ENCODE data around the gene PTPRN2. TPM values are rescaled to one million over a fixed set of nuclear protein-coding genes. Genes with fewer than 3 reads are reported as not detected.

PTPRN2 gene
- total RNA-seq, 1 donor from 2014 or later, result 1.8 TPM

- no peak for TF ChIP-seq CTCF (IDR thresholded peaks at IDR 0.05)
- CTCF ChIA-PET, result no interaction called here
- Mint-ChIP-seq H3K4me1 (no peaks in the 10 kb centered on the region), H3K27me3 (peaks cover 2% of the 10 kb centered on the region), H3K9me3 (no peaks in the 10 kb centered on the region), H3K4me3 (no peak overlapping the region), H3K27ac (no peak overlapping the region), H3K36me3 (ENCODE audit: low read depth) (no peaks in the 10 kb centered on the region)
- intact Hi-C loops (cut with micrococcal nuclease), result no loop called here
- POLR2A ChIA-PET, result no interaction called here
- ATAC-seq (ENCODE audit: low read depth), result no peak
- DNase-seq, result no peak
Observed at GRCh38 chr7:158595068-158595467, 7.4 kb upstream of the PTPRN2 start.

GRCh38 chr7:158592541-158592940 lies 4.9 kb upstream of the PTPRN2 start:
- intact Hi-C loops (cut with micrococcal nuclease), result no loop called here
- no peaks in the 10 kb centered on the region for H3K36me3 Mint-ChIP-seq (ENCODE audit: low read depth)
- DNase-seq, result no peak
- no peak overlapping the region for H3K27ac Mint-ChIP-seq
- ATAC-seq (ENCODE audit: low read depth), result no peak
- POLR2A ChIA-PET, result no interaction called here
- H3K4me1 Mint-ChIP-seq, result peaks cover 2% of the 10 kb centered on the region
- CTCF ChIA-PET, result no interaction called here
- TF ChIP-seq CTCF (IDR thresholded peaks at IDR 0.05), result no peak
- no peak overlapping the region for H3K4me3 Mint-ChIP-seq
- peaks cover 11% of the 10 kb centered on the region for H3K27me3 Mint-ChIP-seq
- no peaks in the 10 kb centered on the region for H3K9me3 Mint-ChIP-seq

- CTCF ChIA-PET, result no interaction called here
- intact Hi-C loops (cut with micrococcal nuclease), result no loop called here
- DNase-seq, result no peak
- TF ChIP-seq CTCF (IDR thresholded peaks at IDR 0.05), result no peak
- no peak for ATAC-seq (ENCODE audit: low read depth)
- POLR2A ChIA-PET, result no interaction called here
- Mint-ChIP-seq H3K27me3 (peaks cover 11% of the 10 kb centered on the region), H3K9me3 (no peaks in the 10 kb centered on the region), H3K27ac (no peak overlapping the region), H3K36me3 (ENCODE audit: low read depth) (no peaks in the 10 kb centered on the region), H3K4me1 (peaks cover 2% of the 10 kb centered on the region), H3K4me3 (no peak overlapping the region)
Observed at GRCh38 chr7:158591944-158592343, 4.3 kb upstream of the PTPRN2 start.

GRCh38 chr7:158590181-158590530 lies 2.5 kb upstream of the PTPRN2 start:
- intact Hi-C loops (cut with micrococcal nuclease), result no loop called here
- POLR2A ChIA-PET, result no interaction called here
- TF ChIP-seq CTCF (IDR thresholded peaks at IDR 0.05), result no peak
- ATAC-seq (ENCODE audit: low read depth), result no peak
- Mint-ChIP-seq H3K4me1 (peaks cover 10% of the 10 kb centered on the region), H3K36me3 (ENCODE audit: low read depth) (no peaks in the 10 kb centered on the region), H3K9me3 (no peaks in the 10 kb centered on the region), H3K27me3 (peaks cover 22% of the 10 kb centered on the region), H3K4me3 (no peak overlapping the region), H3K27ac (no peak overlapping the region)
- CTCF ChIA-PET, result no interaction called here
- no peak for DNase-seq

GRCh38 chr7:158589653-158590052 lies 2.0 kb upstream of the PTPRN2 start:
- Mint-ChIP-seq H3K9me3 (no peaks in the 10 kb centered on the region), H3K27me3 (peaks cover 26% of the 10 kb centered on the region), H3K27ac (no peak overlapping the region), H3K36me3 (ENCODE audit: low read depth) (no peaks in the 10 kb centered on the region), H3K4me1 (peaks cover 10% of the 10 kb centered on the region), H3K4me3 (no peak overlapping the region)
- intact Hi-C loops (cut with micrococcal nuclease), result no loop called here
- POLR2A ChIA-PET, result no interaction called here
- DNase-seq (no peak), ATAC-seq (ENCODE audit: low read depth) (no peak)
- CTCF ChIA-PET, result no interaction called here
- TF ChIP-seq CTCF (IDR thresholded peaks at IDR 0.05), result no peak
